ENCODE data around the gene DNAJC13.
"Not testable (repeated sequence)": the region's sequence is repeated elsewhere in the genome, so short reads cannot be mapped to it uniquely, and the experiment has no call there.

GRCh38 chr3:132392675-132393074 lies 24.6 kb upstream of the DNAJC13 start:
- TF ChIP-seq YY1 (IDR thresholded peaks at IDR 0.05; ENCODE audit: insufficient read depth, insufficient read length); SUZ12 (IDR thresholded peaks at IDR 0.05; ENCODE audit: extremely low read depth, insufficient read depth, insufficient read length); ZNF274 (IDR thresholded peaks at IDR 0.05; ENCODE audit: low read depth, low read length): not testable (repeated sequence)
